ENCODE data around the gene SIAH1.
"Not testable (repeated sequence)": the region's sequence is repeated elsewhere in the genome, so short reads cannot be mapped to it uniquely, and the experiment has no call there.

The SIAH1 gene

GRCh38 chr16:48326915-48327314 is 58.3 kb downstream of the SIAH1 start:
- no peak for DNase-seq

GRCh38 chr16:48323783-48324775 is 61.1 kb downstream of the SIAH1 start:
- DNase-seq, result no peak

- no peak for DNase-seq
Observed at GRCh38 chr16:48321317-48322036, 63.7 kb downstream of the SIAH1 start.

GRCh38 chr16:48318630-48319029 is 66.6 kb downstream of the SIAH1 start:
- no peak for DNase-seq

- DNase-seq, result no peak
Observed at GRCh38 chr16:48317614-48318315, 67.4 kb downstream of the SIAH1 start.

- DNase-seq, result no peak
Observed at GRCh38 chr16:48317026-48317425, 68.2 kb downstream of the SIAH1 start.

- DNase-seq, result not testable (repeated sequence)
Observed at GRCh38 chr16:48313905-48314304, 71.3 kb downstream of the SIAH1 start.

GRCh38 chr16:48310908-48311641 is 74.1 kb downstream of the SIAH1 start:
- no peak for DNase-seq
